A549 (cell line): Measurements from ENCODE around the gene FAM174B.

Source experiments
- RFX5 ChIP-seq: fragments of 450-650 bp; IDR thresholded peaks from 2 replicates; pipeline ENCODE4 v1.7.1; 2014; ENCODE audit warnings: antibody characterized with exemption, mild to moderate bottlenecking, moderate library complexity
- TF ChIP-seq, protein P1 (sequence below): fragments of >200 bp; sonication (Bioruptor Twin); formaldehyde crosslinking; IDR thresholded peaks from 2 replicates; pipeline ENCODE4 v1.6.1; 2016
- TF ChIP-seq, protein P2 (sequence below): fragments of 200-600 bp; sonication (generic); IDR thresholded peaks from 2 replicates; pipeline ENCODE4 v1.6.1; 2016; ENCODE audit warnings: antibody characterized with exemption, mild to moderate bottlenecking, moderate library complexity
- TF ChIP-seq, protein P3 (sequence below): fragments of >200 bp; sonication (Bioruptor Twin); formaldehyde crosslinking; IDR thresholded peaks from 3 replicates; pipeline ENCODE4 v1.5.1; 2016

DNA sequence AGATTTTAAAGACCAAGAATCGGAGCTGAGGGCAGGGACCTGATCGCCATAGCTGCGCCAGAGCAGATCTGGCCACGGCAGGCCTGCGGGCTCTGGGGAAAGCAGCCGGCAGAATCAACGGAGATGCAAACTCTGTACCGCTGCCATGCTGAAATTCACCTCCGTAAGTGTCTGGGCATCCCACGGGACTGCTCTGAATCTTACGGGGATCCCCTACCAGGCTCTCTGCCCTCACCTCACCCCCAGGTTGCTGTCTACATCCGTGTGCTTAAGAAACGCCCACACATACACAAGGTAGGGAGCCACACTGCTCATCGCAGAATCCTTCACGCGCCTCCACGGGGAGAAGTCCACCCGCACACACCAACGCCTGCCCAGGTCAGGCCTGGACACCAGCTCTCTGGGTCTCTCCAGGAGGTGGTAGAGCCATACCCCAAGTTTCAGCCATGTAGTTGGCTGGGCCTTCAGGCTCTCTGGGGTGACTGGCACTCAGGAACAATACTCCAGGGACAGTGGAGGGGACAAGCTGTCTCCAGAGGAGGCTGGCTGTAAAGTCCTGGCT, 33.5 kb downstream of the FAM174B start:
- TF ChIP-seq, protein P1, sequence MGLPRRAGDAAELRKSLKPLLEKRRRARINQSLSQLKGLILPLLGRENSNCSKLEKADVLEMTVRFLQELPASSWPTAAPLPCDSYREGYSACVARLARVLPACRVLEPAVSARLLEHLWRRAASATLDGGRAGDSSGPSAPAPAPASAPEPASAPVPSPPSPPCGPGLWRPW: no peak
- TF ChIP-seq, protein P2, sequence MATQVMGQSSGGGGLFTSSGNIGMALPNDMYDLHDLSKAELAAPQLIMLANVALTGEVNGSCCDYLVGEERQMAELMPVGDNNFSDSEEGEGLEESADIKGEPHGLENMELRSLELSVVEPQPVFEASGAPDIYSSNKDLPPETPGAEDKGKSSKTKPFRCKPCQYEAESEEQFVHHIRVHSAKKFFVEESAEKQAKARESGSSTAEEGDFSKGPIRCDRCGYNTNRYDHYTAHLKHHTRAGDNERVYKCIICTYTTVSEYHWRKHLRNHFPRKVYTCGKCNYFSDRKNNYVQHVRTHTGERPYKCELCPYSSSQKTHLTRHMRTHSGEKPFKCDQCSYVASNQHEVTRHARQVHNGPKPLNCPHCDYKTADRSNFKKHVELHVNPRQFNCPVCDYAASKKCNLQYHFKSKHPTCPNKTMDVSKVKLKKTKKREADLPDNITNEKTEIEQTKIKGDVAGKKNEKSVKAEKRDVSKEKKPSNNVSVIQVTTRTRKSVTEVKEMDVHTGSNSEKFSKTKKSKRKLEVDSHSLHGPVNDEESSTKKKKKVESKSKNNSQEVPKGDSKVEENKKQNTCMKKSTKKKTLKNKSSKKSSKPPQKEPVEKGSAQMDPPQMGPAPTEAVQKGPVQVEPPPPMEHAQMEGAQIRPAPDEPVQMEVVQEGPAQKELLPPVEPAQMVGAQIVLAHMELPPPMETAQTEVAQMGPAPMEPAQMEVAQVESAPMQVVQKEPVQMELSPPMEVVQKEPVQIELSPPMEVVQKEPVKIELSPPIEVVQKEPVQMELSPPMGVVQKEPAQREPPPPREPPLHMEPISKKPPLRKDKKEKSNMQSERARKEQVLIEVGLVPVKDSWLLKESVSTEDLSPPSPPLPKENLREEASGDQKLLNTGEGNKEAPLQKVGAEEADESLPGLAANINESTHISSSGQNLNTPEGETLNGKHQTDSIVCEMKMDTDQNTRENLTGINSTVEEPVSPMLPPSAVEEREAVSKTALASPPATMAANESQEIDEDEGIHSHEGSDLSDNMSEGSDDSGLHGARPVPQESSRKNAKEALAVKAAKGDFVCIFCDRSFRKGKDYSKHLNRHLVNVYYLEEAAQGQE: no peak
- TF ChIP-seq, protein P3, sequence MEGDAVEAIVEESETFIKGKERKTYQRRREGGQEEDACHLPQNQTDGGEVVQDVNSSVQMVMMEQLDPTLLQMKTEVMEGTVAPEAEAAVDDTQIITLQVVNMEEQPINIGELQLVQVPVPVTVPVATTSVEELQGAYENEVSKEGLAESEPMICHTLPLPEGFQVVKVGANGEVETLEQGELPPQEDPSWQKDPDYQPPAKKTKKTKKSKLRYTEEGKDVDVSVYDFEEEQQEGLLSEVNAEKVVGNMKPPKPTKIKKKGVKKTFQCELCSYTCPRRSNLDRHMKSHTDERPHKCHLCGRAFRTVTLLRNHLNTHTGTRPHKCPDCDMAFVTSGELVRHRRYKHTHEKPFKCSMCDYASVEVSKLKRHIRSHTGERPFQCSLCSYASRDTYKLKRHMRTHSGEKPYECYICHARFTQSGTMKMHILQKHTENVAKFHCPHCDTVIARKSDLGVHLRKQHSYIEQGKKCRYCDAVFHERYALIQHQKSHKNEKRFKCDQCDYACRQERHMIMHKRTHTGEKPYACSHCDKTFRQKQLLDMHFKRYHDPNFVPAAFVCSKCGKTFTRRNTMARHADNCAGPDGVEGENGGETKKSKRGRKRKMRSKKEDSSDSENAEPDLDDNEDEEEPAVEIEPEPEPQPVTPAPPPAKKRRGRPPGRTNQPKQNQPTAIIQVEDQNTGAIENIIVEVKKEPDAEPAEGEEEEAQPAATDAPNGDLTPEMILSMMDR: no peak
- no peak for TF ChIP-seq RFX5
